HUES64 (cell line): ENCODE results near the gene CMKLR1.

Experiments used
- H3K27ac ChIP-seq: 2 replicates; pipeline ENCODE4 v1.7.0; 2013; ENCODE audit warnings: low read depth, low read length, inconsistent platforms
- H3K27me3 ChIP-seq: 2 replicates; pipeline ENCODE4 v1.6.1; 2013; ENCODE audit warnings: mild to moderate bottlenecking, low read length; ENCODE audit not compliant: insufficient read depth
- H3K36me3 ChIP-seq: 2 replicates; pipeline ENCODE4 v1.6.1; 2013; ENCODE audit warnings: mild to moderate bottlenecking, low read length; ENCODE audit not compliant: insufficient read depth
- H3K4me1 ChIP-seq: 2 replicates; pipeline ENCODE4 v1.6.1; 2013; ENCODE audit warnings: mild to moderate bottlenecking, low read length, moderate library complexity; ENCODE audit not compliant: insufficient read depth
- H3K4me3 ChIP-seq: 2 replicates; pipeline ENCODE4 v1.5.1; 2013; ENCODE audit warnings: mild to moderate bottlenecking, low read length, moderate library complexity
- H3K9ac ChIP-seq: 2 replicates; pipeline ENCODE4 v1.6.1; 2013; ENCODE audit warnings: mild to moderate bottlenecking, low read depth, low read length
- H3K9me3 ChIP-seq: 2 replicates; pipeline ENCODE4 v1.6.1; 2013; ENCODE audit warnings: low read depth, low read length; ENCODE audit not compliant: insufficient read depth
- WGBS: fragments of 150-250, 120-280 bp; methylation state at CpG from one replicate; pipeline ENCODE4 v1.1.7; 2013; ENCODE audit warnings: missing lambda C conversion rate; 5-methylcytosine and 5-hydroxymethylcytosine counted together

CMKLR1 gene

GRCh38 chr12:108374596-108375320 lies 35.6 kb upstream of the CMKLR1 start:
- Histone ChIP-seq H3K27me3 (no peaks in the 10 kb centered on the region), H3K9me3 (peaks cover 47% of the 10 kb centered on the region), H3K27ac (no peak overlapping the region), H3K9ac (no peak overlapping the region), H3K4me3 (no peak overlapping the region), H3K4me1 (no peaks in the 10 kb centered on the region), H3K36me3 (no peaks in the 10 kb centered on the region)
- WGBS: 100% methylated on average over 2 of the region's 2 CpGs

- H3K4me3 ChIP-seq: no peak overlapping the region
- no peaks in the 10 kb centered on the region for H3K36me3 ChIP-seq
- no peaks in the 10 kb centered on the region for H3K4me1 ChIP-seq
- H3K9ac ChIP-seq: no peak overlapping the region
- no peak overlapping the region for H3K27ac ChIP-seq
- no peaks in the 10 kb centered on the region for H3K27me3 ChIP-seq
- WGBS: 66% methylated on average over 1 of the region's 1 CpG
- H3K9me3 ChIP-seq: peaks cover 45% of the 10 kb centered on the region
Observed at GRCh38 chr12:108373111-108373510, 34.0 kb upstream of the CMKLR1 start.

- H3K4me1 ChIP-seq: no peaks in the 10 kb centered on the region
- no peak overlapping the region for H3K4me3 ChIP-seq
- WGBS: 88% methylated on average over 6 of the region's 6 CpGs
- no peak overlapping the region for H3K27ac ChIP-seq
- H3K27me3 ChIP-seq: no peaks in the 10 kb centered on the region
- no peak overlapping the region for H3K9ac ChIP-seq
- H3K36me3 ChIP-seq: no peaks in the 10 kb centered on the region
- peaks cover 32% of the 10 kb centered on the region for H3K9me3 ChIP-seq
Observed at GRCh38 chr12:108371801-108372344, 32.8 kb upstream of the CMKLR1 start.

- Histone ChIP-seq H3K27me3 (no peaks in the 10 kb centered on the region), H3K4me3 (no peak overlapping the region), H3K27ac (no peak overlapping the region), H3K9me3 (peaks cover 20% of the 10 kb centered on the region), H3K4me1 (no peaks in the 10 kb centered on the region), H3K9ac (no peak overlapping the region), H3K36me3 (no peaks in the 10 kb centered on the region)
- WGBS: 92% methylated on average over 5 of the region's 5 CpGs
Observed at GRCh38 chr12:108370415-108370814, 31.3 kb upstream of the CMKLR1 start.

- Histone ChIP-seq H3K36me3 (no peaks in the 10 kb centered on the region), H3K4me1 (no peaks in the 10 kb centered on the region), H3K27me3 (no peaks in the 10 kb centered on the region), H3K9me3 (peaks cover 20% of the 10 kb centered on the region), H3K27ac (no peak overlapping the region), H3K4me3 (no peak overlapping the region), H3K9ac (no peak overlapping the region)
- WGBS: 94% methylated on average over 4 of the region's 5 CpGs
Observed at GRCh38 chr12:108369736-108370396, 30.8 kb upstream of the CMKLR1 start.

- H3K9ac ChIP-seq: no peak overlapping the region
- 95% methylated on average over 2 of the region's 2 CpGs for WGBS
Observed at GRCh38 chr12:108368089-108368488, 29.0 kb upstream of the CMKLR1 start.

GRCh38 chr12:108367436-108367835 lies 28.3 kb upstream of the CMKLR1 start:
- WGBS: 92% methylated on average over 7 of the region's 7 CpGs
- H3K27ac ChIP-seq: no peak overlapping the region

More at GRCh38 chr12:108368089-108368488, 29.0 kb upstream of the CMKLR1 start:
- Histone ChIP-seq H3K9me3 (peaks cover 7% of the 10 kb centered on the region), H3K4me1 (no peaks in the 10 kb centered on the region), H3K27me3 (no peaks in the 10 kb centered on the region), H3K4me3 (no peak overlapping the region), H3K36me3 (no peaks in the 10 kb centered on the region), H3K27ac (no peak overlapping the region)

GRCh38 chr12:108365324-108365723 lies 26.2 kb upstream of the CMKLR1 start:
- H3K9me3 ChIP-seq: no peaks in the 10 kb centered on the region
- H3K27me3 ChIP-seq: no peaks in the 10 kb centered on the region
- H3K9ac ChIP-seq: no peak overlapping the region
- H3K36me3 ChIP-seq: no peaks in the 10 kb centered on the region
- H3K4me3 ChIP-seq: no peak overlapping the region
- no peak overlapping the region for H3K27ac ChIP-seq
- H3K4me1 ChIP-seq: no peaks in the 10 kb centered on the region

More at GRCh38 chr12:108367436-108367835, 28.3 kb upstream of the CMKLR1 start:
- Histone ChIP-seq H3K9ac (no peak overlapping the region), H3K36me3 (no peaks in the 10 kb centered on the region), H3K4me1 (no peaks in the 10 kb centered on the region), H3K27me3 (no peaks in the 10 kb centered on the region), H3K9me3 (0 out of 2 replicates have a peak, but pooled peaks cover under 1% of the 10 kb centered on the region), H3K4me3 (no peak overlapping the region)

GRCh38 chr12:108364879-108365278 lies 25.8 kb upstream of the CMKLR1 start:
- H3K27ac ChIP-seq: no peak overlapping the region
- no peaks in the 10 kb centered on the region for H3K36me3 ChIP-seq
- H3K4me1 ChIP-seq: no peaks in the 10 kb centered on the region
- no peaks in the 10 kb centered on the region for H3K27me3 ChIP-seq
- no peak overlapping the region for H3K9ac ChIP-seq
- no peaks in the 10 kb centered on the region for H3K9me3 ChIP-seq
- H3K4me3 ChIP-seq: no peak overlapping the region
- 97% methylated on average over 3 of the region's 3 CpGs for WGBS

GRCh38 chr12:108363565-108363964 lies 24.5 kb upstream of the CMKLR1 start:
- Histone ChIP-seq H3K27ac (no peak overlapping the region), H3K36me3 (no peaks in the 10 kb centered on the region), H3K4me1 (peaks cover 4% of the 10 kb centered on the region), H3K27me3 (no peaks in the 10 kb centered on the region), H3K4me3 (no peak overlapping the region), H3K9ac (no peak overlapping the region), H3K9me3 (no peaks in the 10 kb centered on the region)
- WGBS: 70% methylated on average over 1 of the region's 1 CpG

- no peaks in the 10 kb centered on the region for H3K9me3 ChIP-seq
- H3K9ac ChIP-seq: no peak overlapping the region
- H3K27me3 ChIP-seq: no peaks in the 10 kb centered on the region
- no peak overlapping the region for H3K27ac ChIP-seq
- no peaks in the 10 kb centered on the region for H3K36me3 ChIP-seq
- no peak overlapping the region for H3K4me3 ChIP-seq
- WGBS: 74% methylated on average over 11 of the region's 11 CpGs
- peaks cover 8% of the 10 kb centered on the region for H3K4me1 ChIP-seq
Observed at GRCh38 chr12:108363165-108363564, 24.1 kb upstream of the CMKLR1 start.
